Heart left ventricle (tissue), 13 donors: ENCODE measurements around the gene OSCP1.

Experiments used
- POLR2A ChIP-seq, 2 donors: fragments of 450-650 bp; IDR thresholded peaks; one replicate each; pipeline ENCODE4 v1.6.1; 2017; ENCODE audit warnings: antibody characterized with exemption in 2 of 2, mild to moderate bottlenecking in 2 of 2, moderate library complexity in 2 of 2
- TF ChIP-seq, protein P1 (sequence below), 12 donors: fragments of 200-600 bp; sonication (generic) in 4 of 12; IDR thresholded peaks; one replicate each; pipeline versions ENCODE4 v1.5.0 to v1.8.0; 2018 to 2022; ENCODE audit warnings: antibody characterized with exemption in 12 of 12, mild to moderate bottlenecking in 5 of 12
- donor health status: ischemic (EF 13 %, LVEDD 7.1; RV severe dilation, severe dysfunction).
- donor health status: DM: no; HTN: yes; CAD: no.
- donor health status: DM: no; HTN: no; CAD: no.
- donor health status: ischemic (EF 25% LVEDD 6.9; RV normal size, moderate dysfunction).
- donor health status: ischemic (EF 25% LVEDD 5.7; RV mildly dilated, moderate dysfunction).
- donor health status: ischemic (EF 35%, LVEDD 5.7; RV mildly dilated, moderate dysfunction).
- donor health status: nonischemic (EF 11% LVEDD 7.7; RV severe dilation, severe dysfunction).
- donor health status: DM: yes; HTN: yes; CAD: no.
- donor health status: PGD.
- donor health status: ischemic (EF 29% LVEDD 5.4; RV normal size, mild dysfunction).
- donor health status: nonischemic (EF 23%, LVEDD 6.1; RV moderate dilation, normal function).

DNA sequence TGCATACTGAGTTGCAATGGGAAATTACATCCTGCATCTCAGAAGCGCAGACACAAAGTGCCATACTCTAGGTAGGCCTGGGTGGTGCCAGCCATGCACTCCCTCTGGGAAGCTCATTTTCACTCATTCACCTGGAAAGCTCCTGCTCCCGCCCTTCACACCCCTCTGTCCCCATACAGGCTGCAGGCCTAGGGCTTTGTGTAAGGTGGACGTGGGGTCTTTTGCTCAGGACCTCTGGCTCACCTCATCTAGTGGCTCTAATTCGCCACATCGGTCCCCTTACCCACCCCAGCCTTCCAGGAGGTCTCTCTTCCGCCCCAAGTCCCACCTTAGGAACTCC is 13.2 kb upstream of the OSCP1 start:
- TF ChIP-seq, protein P1, sequence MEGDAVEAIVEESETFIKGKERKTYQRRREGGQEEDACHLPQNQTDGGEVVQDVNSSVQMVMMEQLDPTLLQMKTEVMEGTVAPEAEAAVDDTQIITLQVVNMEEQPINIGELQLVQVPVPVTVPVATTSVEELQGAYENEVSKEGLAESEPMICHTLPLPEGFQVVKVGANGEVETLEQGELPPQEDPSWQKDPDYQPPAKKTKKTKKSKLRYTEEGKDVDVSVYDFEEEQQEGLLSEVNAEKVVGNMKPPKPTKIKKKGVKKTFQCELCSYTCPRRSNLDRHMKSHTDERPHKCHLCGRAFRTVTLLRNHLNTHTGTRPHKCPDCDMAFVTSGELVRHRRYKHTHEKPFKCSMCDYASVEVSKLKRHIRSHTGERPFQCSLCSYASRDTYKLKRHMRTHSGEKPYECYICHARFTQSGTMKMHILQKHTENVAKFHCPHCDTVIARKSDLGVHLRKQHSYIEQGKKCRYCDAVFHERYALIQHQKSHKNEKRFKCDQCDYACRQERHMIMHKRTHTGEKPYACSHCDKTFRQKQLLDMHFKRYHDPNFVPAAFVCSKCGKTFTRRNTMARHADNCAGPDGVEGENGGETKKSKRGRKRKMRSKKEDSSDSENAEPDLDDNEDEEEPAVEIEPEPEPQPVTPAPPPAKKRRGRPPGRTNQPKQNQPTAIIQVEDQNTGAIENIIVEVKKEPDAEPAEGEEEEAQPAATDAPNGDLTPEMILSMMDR (IDR thresholded peaks at IDR 0.05) = no peak
- TF ChIP-seq POLR2A (IDR thresholded peaks at IDR 0.05) = no peak
